Upper lobe of left lung (tissue), 6 donors: ENCODE data around the gene RBM20. TPM values are rescaled to one million over a fixed set of nuclear protein-coding genes. Genes with fewer than 3 reads are reported as not detected.

ENCODE experiments used
- ATAC-seq, 2 donors: fragments of 200-7000 bp; cut with Tn5 transposase; one replicate each; pipeline ENCODE4 v1.9.1; 2022; ENCODE audit warnings: mild to moderate bottlenecking in 2 of 2, moderate library complexity in 2 of 2; ENCODE audit not compliant: low FRiP score in 2 of 2
- DNase-seq, 2 donors: peaks; one replicate each; pipeline ENCODE4 v3.0.0-alpha.2; 2019 to 2020
- H3K27ac ChIP-seq, 4 donors: fragments of 200-600 bp; sonication (generic); one replicate each; pipeline ENCODE4 v1.5.1; 2016 to 2019
- H3K27me3 ChIP-seq, 4 donors: fragments of 200-600 bp; sonication (generic); one replicate each; pipeline ENCODE4 v1.5.1; 2017 to 2019
- H3K36me3 ChIP-seq, 4 donors: fragments of 200-600 bp; sonication (generic); one replicate each; pipeline ENCODE4 v1.5.1; 2016 to 2019
- H3K4me1 ChIP-seq, 4 donors: fragments of 200-600 bp; sonication (generic); one replicate each; pipeline ENCODE4 v1.5.1; 2018 to 2019
- H3K4me3 ChIP-seq, 4 donors: fragments of 200-600 bp; sonication (generic); one replicate each; pipeline ENCODE4 v1.5.1; 2017 to 2019; ENCODE audit warnings: mild to moderate bottlenecking in 2 of 4, moderate library complexity in 1 of 4
- H3K9me3 ChIP-seq, 4 donors: fragments of 200-600 bp; sonication (generic); one replicate each; pipeline ENCODE4 v1.5.1; 2018 to 2019
- EP300 ChIP-seq, 4 donors: sonication (generic); formaldehyde crosslinking; IDR thresholded peaks; one replicate each; pipeline ENCODE4 v1.5.1; 2017; ENCODE audit warnings: antibody characterized with exemption in 4 of 4, control low read depth in 2 of 4
- POLR2A ChIP-seq, 4 donors: fragments of 450-650 bp; IDR thresholded peaks; one replicate each; pipeline ENCODE4 v1.5.1; 2016 to 2017; ENCODE audit warnings: antibody characterized with exemption in 4 of 4, mild to moderate bottlenecking in 2 of 4
- POLR2AphosphoS5 ChIP-seq, 2 donors: sonication (generic); formaldehyde crosslinking; IDR thresholded peaks; one replicate each; pipeline ENCODE4 v1.5.1; 2017; ENCODE audit warnings: antibody characterized with exemption in 2 of 2
- WGBS, 2 donors: methylation state at CpG; one replicate each; pipeline ENCODE4 v1.1.5; 2017 to 2018; 5-methylcytosine and 5-hydroxymethylcytosine counted together
- total RNA-seq, 6 donors: library from RNA; depleted of rRNA in 4 of 6; stranded (reverse); fragments of >200 nt in 4 of 6; gene quantifications; one replicate each; pipeline versions ENCODE4 v1.1.0 to v1.2.1, GENCODE V29; 2016 to 2021
- TF ChIP-seq, protein P1 (sequence below), 6 experiments: fragments of 450-650 bp in 4 of 6; fragments of 200-600 bp in 2 of 6; sonication (generic) in 2 of 6; IDR thresholded peaks; one replicate each; pipeline ENCODE4 v1.5.1; 2016 to 2019; ENCODE audit warnings: antibody characterized with exemption in 6 of 6
- donor health status: DM: no; HTN: no; CAD: no; lungs with moderate emphysema.
- donor health status: DM: no; HTN: yes; CAD: no; lungs with severe emphysema.

Gene RBM20
- total RNA-seq, 6 donors from 2014 or later = 0.11 to 7.5 (median 1.5) TPM

- Histone ChIP-seq H3K27ac (no peak overlapping the region), H3K27me3 (no peaks in the 10 kb centered on the region), H3K4me3 (no peak overlapping the region), H3K9me3 (no peaks in the 10 kb centered on the region), H3K4me1 (peaks cover 0 to 9% (median 5%) of the 10 kb centered on the region in 4 donors), H3K36me3 (no peaks in the 10 kb centered on the region)
- 91 to 97% methylated on average over 2 of the region's 2 CpGs for WGBS, 2 donors
- ATAC-seq = no peak
- TF ChIP-seq, protein P1, sequence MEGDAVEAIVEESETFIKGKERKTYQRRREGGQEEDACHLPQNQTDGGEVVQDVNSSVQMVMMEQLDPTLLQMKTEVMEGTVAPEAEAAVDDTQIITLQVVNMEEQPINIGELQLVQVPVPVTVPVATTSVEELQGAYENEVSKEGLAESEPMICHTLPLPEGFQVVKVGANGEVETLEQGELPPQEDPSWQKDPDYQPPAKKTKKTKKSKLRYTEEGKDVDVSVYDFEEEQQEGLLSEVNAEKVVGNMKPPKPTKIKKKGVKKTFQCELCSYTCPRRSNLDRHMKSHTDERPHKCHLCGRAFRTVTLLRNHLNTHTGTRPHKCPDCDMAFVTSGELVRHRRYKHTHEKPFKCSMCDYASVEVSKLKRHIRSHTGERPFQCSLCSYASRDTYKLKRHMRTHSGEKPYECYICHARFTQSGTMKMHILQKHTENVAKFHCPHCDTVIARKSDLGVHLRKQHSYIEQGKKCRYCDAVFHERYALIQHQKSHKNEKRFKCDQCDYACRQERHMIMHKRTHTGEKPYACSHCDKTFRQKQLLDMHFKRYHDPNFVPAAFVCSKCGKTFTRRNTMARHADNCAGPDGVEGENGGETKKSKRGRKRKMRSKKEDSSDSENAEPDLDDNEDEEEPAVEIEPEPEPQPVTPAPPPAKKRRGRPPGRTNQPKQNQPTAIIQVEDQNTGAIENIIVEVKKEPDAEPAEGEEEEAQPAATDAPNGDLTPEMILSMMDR (IDR thresholded peaks at IDR 0.05) = no peak
- no peak for TF ChIP-seq POLR2AphosphoS5 (IDR thresholded peaks at IDR 0.05)
- no peak for TF ChIP-seq EP300 (IDR thresholded peaks at IDR 0.05)
- TF ChIP-seq POLR2A (IDR thresholded peaks at IDR 0.05) = no peak
- no peak for DNase-seq
Measured at GRCh38 chr10:110750931-110751330, 106.8 kb downstream of the RBM20 start.

- H3K27me3 ChIP-seq = no peaks in the 10 kb centered on the region
- 73 to 87% methylated on average over 6 of the region's 6 CpGs for WGBS, 2 donors
- ATAC-seq = no peak
Measured at GRCh38 chr10:110751850-110752249, 107.7 kb downstream of the RBM20 start.

DNA sequence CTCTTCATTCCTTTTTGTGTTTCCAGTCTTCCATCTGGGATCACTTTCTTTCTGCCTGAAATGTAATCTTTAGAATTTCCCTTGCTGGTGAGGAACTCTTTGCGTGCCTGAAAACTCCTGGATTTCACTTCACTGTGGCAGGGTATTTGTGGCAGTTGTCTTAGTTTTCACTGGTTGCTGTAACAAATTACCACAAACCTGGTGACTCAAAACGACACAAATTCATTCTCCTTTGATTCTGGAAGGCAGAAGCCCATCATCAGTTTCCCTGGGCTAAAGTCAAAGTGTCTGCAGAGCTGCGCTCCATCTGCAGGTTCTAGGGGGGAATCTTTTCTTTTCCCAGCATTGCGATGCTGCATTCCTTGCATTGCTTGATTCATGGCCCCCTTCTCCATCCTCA is 109.3 kb downstream of the RBM20 start:
- TF ChIP-seq, protein P1 (IDR thresholded peaks at IDR 0.05) = no peak
- no peak for TF ChIP-seq EP300 (IDR thresholded peaks at IDR 0.05)
- no peak for TF ChIP-seq POLR2A (IDR thresholded peaks at IDR 0.05)
- no peak for TF ChIP-seq POLR2AphosphoS5 (IDR thresholded peaks at IDR 0.05)
- H3K27ac ChIP-seq = no peak overlapping the region
- H3K4me1 ChIP-seq = no peaks in the 10 kb centered on the region
- H3K27me3 ChIP-seq = no peaks in the 10 kb centered on the region
- 82 to 92% methylated on average over 4 of the region's 4 CpGs for WGBS, 2 donors
- H3K36me3 ChIP-seq = no peaks in the 10 kb centered on the region
- H3K4me3 ChIP-seq = no peak overlapping the region
- no peak for ATAC-seq
- no peaks in the 10 kb centered on the region for H3K9me3 ChIP-seq
- no peak for DNase-seq

More at GRCh38 chr10:110751850-110752249, 107.7 kb downstream of the RBM20 start:
- DNase-seq = no peak
- H3K9me3 ChIP-seq = no peaks in the 10 kb centered on the region
- peaks cover 0 to 4% (median under 1%) of the 10 kb centered on the region in 4 donors for H3K4me1 ChIP-seq
- no peak for TF ChIP-seq POLR2A (IDR thresholded peaks at IDR 0.05)
- no peak for TF ChIP-seq EP300 (IDR thresholded peaks at IDR 0.05)
- TF ChIP-seq, protein P1 (IDR thresholded peaks at IDR 0.05) = no peak
- no peak for TF ChIP-seq POLR2AphosphoS5 (IDR thresholded peaks at IDR 0.05)
- H3K4me3 ChIP-seq = no peak overlapping the region
- H3K36me3 ChIP-seq = no peaks in the 10 kb centered on the region
- H3K27ac ChIP-seq = no peak overlapping the region

DNA sequence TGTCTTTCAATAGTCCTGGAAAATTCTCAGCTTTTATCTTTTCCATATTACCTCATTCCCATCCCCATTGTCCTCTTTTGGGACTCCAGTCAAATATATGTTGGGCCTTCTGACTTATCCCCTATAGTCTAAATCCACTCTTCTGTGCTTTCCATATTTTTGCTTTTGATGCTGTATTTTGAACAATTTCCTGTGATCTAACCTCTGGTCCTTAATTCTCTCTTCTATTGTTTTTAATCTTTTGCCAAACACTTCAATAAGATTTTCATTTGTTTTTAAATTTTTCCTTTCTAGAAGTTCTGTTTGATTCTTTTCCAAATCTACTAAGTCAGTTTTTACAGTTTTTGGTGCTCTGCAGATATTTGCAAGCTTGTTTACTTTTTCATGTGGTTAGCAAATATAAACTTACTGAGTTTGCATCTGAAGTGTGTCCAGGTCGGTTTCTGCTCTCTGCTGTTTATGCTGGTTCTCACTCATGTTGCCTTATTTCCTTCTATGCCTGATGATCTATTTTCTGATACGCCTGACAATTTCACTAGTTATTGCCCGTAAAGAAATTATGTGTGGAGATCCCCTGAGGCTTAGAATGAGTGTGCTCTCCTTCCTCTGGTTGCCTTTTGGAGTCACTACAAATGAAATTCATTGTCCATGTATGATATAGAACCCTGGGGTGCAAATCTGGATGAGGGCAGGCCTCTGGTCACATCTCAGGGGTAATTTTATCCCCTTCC is 110.4 kb downstream of the RBM20 start:
- Histone ChIP-seq H3K36me3 (no peaks in the 10 kb centered on the region), H3K27ac (no peak overlapping the region), H3K27me3 (no peaks in the 10 kb centered on the region), H3K4me3 (no peak overlapping the region), H3K9me3 (no peaks in the 10 kb centered on the region), H3K4me1 (no peaks in the 10 kb centered on the region)
- TF ChIP-seq EP300 (IDR thresholded peaks at IDR 0.05) (no peak), POLR2A (IDR thresholded peaks at IDR 0.05) (no peak), POLR2AphosphoS5 (IDR thresholded peaks at IDR 0.05) (no peak)
- TF ChIP-seq, protein P1 (IDR thresholded peaks at IDR 0.05) = no peak
- 80 to 82% methylated on average over 3 of the region's 3 CpGs for WGBS, 2 donors
- ATAC-seq = no peak
- no peak for DNase-seq

DNA sequence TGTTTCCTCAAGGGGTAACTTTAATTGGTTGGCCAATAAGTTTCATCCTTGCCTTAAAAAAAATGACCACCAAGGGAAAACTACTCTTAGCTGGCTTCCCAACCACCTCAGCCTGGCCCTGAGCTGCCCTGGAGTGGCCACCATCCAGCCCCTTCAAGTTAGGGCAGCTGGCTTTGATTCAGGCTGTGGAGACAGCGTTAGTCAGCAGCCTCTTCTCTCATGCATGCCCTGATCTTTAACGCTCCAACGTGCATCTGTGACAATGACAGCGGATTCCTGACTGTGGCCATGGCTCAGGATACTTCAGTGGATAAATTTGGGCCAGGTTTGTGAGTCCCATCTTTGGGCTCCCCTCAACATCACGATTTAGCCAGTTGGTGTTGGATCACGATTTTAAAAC is 111.6 kb downstream of the RBM20 start:
- DNase-seq (no peak), ATAC-seq (no peak)
- Histone ChIP-seq H3K27ac (no peak overlapping the region), H3K4me3 (no peak overlapping the region), H3K4me1 (no peaks in the 10 kb centered on the region), H3K36me3 (no peaks in the 10 kb centered on the region), H3K27me3 (no peaks in the 10 kb centered on the region), H3K9me3 (no peaks in the 10 kb centered on the region)
- 77 to 89% methylated on average over 6 of the region's 6 CpGs for WGBS, 2 donors
- TF ChIP-seq EP300 (IDR thresholded peaks at IDR 0.05) (no peak), POLR2AphosphoS5 (IDR thresholded peaks at IDR 0.05) (no peak), POLR2A (IDR thresholded peaks at IDR 0.05) (no peak)
- TF ChIP-seq, protein P1 (IDR thresholded peaks at IDR 0.05) = no peak
